Measurements from ENCODE around the gene MYL4. TPM values are rescaled to one million over a fixed set of nuclear protein-coding genes. Genes with fewer than 3 reads are reported as not detected.

The MYL4 gene
- total RNA-seq, 4 donors from 2014 or later = 3.2 TPM; not detected in 3

- H3K27ac ChIP-seq = no peak overlapping the region
- TF ChIP-seq POLR2A (IDR thresholded peaks at IDR 0.05) (no peak), CTCF (IDR thresholded peaks at IDR 0.05) (no peak)
- no peak overlapping the region for H3K4me3 ChIP-seq
Measured at GRCh38 chr17:47193931-47194511, 15.1 kb upstream of the MYL4 start.

GRCh38 chr17:47197821-47198220 is 11.3 kb upstream of the MYL4 start:
- H3K27ac ChIP-seq = no peak overlapping the region
- no peaks in the 10 kb centered on the region for H3K9me3 ChIP-seq
- H3K27me3 ChIP-seq = no peaks in the 10 kb centered on the region
- H3K4me3 ChIP-seq = no peak overlapping the region
- intact Hi-C loops (cut with DNase I; ENCODE audit: low total_unique reads) = no loop called here
- DNase-seq = no peak
- H3K4me1 ChIP-seq = no peaks in the 10 kb centered on the region
- TF ChIP-seq CTCF (IDR thresholded peaks at IDR 0.05) = no peak
- no peak for TF ChIP-seq POLR2A (IDR thresholded peaks at IDR 0.05)
- no peaks in the 10 kb centered on the region for H3K36me3 ChIP-seq

More at GRCh38 chr17:47193931-47194511, 15.1 kb upstream of the MYL4 start:
- no peaks in the 10 kb centered on the region for H3K36me3 ChIP-seq
- intact Hi-C loops (cut with DNase I; ENCODE audit: low total_unique reads) = no loop called here
- no peaks in the 10 kb centered on the region for H3K4me1 ChIP-seq
- H3K27me3 ChIP-seq = no peaks in the 10 kb centered on the region
- no peak for DNase-seq
- no peaks in the 10 kb centered on the region for H3K9me3 ChIP-seq

- intact Hi-C loops (cut with DNase I; ENCODE audit: low total_unique reads) = no loop called here
- H3K36me3 ChIP-seq = no peaks in the 10 kb centered on the region
- no peaks in the 10 kb centered on the region for H3K4me1 ChIP-seq
- H3K4me3 ChIP-seq = no peak overlapping the region
- H3K27ac ChIP-seq = no peak overlapping the region
- H3K27me3 ChIP-seq = no peaks in the 10 kb centered on the region
- no peak for TF ChIP-seq CTCF (IDR thresholded peaks at IDR 0.05)
- TF ChIP-seq POLR2A (IDR thresholded peaks at IDR 0.05) = no peak
- H3K9me3 ChIP-seq = no peaks in the 10 kb centered on the region
- DNase-seq = no peak
Measured at GRCh38 chr17:47199627-47200324, 9.4 kb upstream of the MYL4 start.

- no peak for DNase-seq
- Histone ChIP-seq H3K9me3 (no peaks in the 10 kb centered on the region), H3K4me1 (no peaks in the 10 kb centered on the region), H3K27me3 (no peaks in the 10 kb centered on the region), H3K36me3 (no peaks in the 10 kb centered on the region), H3K4me3 (no peak overlapping the region), H3K27ac (no peak overlapping the region)
- TF ChIP-seq POLR2A (IDR thresholded peaks at IDR 0.05) (no peak), CTCF (IDR thresholded peaks at IDR 0.05) (no peak)
- intact Hi-C loops (cut with DNase I; ENCODE audit: low total_unique reads) = no loop called here
Measured at GRCh38 chr17:47200325-47200664, 8.9 kb upstream of the MYL4 start.

GRCh38 chr17:47201166-47201565 is 8.0 kb upstream of the MYL4 start:
- DNase-seq = no peak
- no peaks in the 10 kb centered on the region for H3K9me3 ChIP-seq
- TF ChIP-seq CTCF (IDR thresholded peaks at IDR 0.05) (no peak), POLR2A (IDR thresholded peaks at IDR 0.05) (no peak)
- no peaks in the 10 kb centered on the region for H3K36me3 ChIP-seq
- no peaks in the 10 kb centered on the region for H3K27me3 ChIP-seq
- H3K4me3 ChIP-seq = no peak overlapping the region
- intact Hi-C loops (cut with DNase I; ENCODE audit: low total_unique reads) = no loop called here
- H3K27ac ChIP-seq = no peak overlapping the region
- no peaks in the 10 kb centered on the region for H3K4me1 ChIP-seq

Measured in uterus (tissue), 4 donors.